Measurements from ENCODE around the gene REEP1. TPM values are rescaled to one million over a fixed set of nuclear protein-coding genes. Genes with fewer than 3 reads are reported as not detected.

The REEP1 gene
- total RNA-seq, 1 experiment from 2014 or later = 0.31 TPM

DNA sequence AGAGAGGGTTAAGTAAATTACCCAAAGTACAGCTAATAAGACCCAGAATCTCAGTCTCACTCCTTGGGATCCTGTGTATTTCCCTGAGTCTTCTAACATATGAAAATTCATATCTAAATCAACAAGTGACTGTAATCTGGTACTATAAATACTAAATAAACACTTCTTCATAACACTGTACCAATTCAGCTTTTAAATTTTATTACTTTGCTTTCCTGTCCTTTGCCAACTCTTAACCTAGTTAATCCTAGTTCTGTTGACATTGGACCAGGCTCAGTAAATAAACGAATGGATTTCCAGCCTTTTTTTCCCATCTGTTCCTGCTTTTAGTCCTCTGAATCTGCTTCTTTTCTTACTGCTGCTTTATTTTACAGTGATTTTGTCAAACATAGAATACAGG lies 124.4 kb downstream of the REEP1 start:
- no peaks in the 10 kb centered on the region for H3F3A ChIP-seq (ENCODE audit: insufficient read depth, low read depth)
- no peak overlapping the region for H2AFZ ChIP-seq
- H3K4me1 ChIP-seq (replicated peaks; ENCODE audit: insufficient read depth) = no peaks in the 10 kb centered on the region
- no peak for DNase-seq
- H3K9me2 ChIP-seq (ENCODE audit: insufficient read depth) = no peaks in the 10 kb centered on the region
- H3K36me3 ChIP-seq (ENCODE audit: low read depth) = peaks cover 26% of the 10 kb centered on the region
- H3K27ac ChIP-seq = no peak overlapping the region
- no peaks in the 10 kb centered on the region for H4K20me1 ChIP-seq (ENCODE audit: insufficient read depth)
- H3K79me2 ChIP-seq (ENCODE audit: low read depth) = no peaks in the 10 kb centered on the region
- no peak overlapping the region for H3K4me3 ChIP-seq
- CTCF ChIA-PET = no interaction called here
- H3K27me3 ChIP-seq (ENCODE audit: insufficient read depth, low read depth) = no peaks in the 10 kb centered on the region
- TF ChIP-seq, protein P1, sequence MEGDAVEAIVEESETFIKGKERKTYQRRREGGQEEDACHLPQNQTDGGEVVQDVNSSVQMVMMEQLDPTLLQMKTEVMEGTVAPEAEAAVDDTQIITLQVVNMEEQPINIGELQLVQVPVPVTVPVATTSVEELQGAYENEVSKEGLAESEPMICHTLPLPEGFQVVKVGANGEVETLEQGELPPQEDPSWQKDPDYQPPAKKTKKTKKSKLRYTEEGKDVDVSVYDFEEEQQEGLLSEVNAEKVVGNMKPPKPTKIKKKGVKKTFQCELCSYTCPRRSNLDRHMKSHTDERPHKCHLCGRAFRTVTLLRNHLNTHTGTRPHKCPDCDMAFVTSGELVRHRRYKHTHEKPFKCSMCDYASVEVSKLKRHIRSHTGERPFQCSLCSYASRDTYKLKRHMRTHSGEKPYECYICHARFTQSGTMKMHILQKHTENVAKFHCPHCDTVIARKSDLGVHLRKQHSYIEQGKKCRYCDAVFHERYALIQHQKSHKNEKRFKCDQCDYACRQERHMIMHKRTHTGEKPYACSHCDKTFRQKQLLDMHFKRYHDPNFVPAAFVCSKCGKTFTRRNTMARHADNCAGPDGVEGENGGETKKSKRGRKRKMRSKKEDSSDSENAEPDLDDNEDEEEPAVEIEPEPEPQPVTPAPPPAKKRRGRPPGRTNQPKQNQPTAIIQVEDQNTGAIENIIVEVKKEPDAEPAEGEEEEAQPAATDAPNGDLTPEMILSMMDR (conservative IDR thresholded peaks at IDR 0.05) = no peak
- no peak for TF ChIP-seq EZH2 (IDR thresholded peaks at IDR 0.05; ENCODE audit: low read depth)
- no peak overlapping the region for H3K4me2 ChIP-seq
- intact Hi-C loops (cut with micrococcal nuclease; ENCODE audit: unreplicated experiment) = no loop called here
- BruUV-seq (replicated peaks) = no TSS peak
- POLR2A ChIA-PET (ENCODE audit: unreplicated experiment) = no interaction called here
- no peaks in the 10 kb centered on the region for H3K9me3 ChIP-seq (ENCODE audit: insufficient read depth, low read depth)

DNA sequence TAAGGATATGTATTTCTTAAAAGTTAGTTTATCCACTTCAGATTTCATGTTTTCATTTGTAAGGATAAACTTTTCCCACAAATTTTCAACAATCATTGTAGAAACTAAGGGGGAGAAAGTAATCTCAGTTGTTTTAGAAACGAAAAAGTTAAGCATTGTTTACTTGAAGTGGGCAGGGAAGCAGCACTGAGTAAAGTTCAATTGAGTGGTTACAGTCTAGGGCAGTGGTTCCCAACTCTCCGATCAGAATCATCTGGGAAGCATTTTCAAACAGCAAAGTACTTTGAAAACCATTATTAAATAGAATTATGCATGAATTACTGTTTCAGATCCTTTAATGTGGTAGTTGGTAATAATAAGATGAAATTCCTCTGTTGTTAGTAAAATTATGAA lies 125.6 kb downstream of the REEP1 start:
- no peaks in the 10 kb centered on the region for H3K27me3 ChIP-seq (ENCODE audit: insufficient read depth, low read depth)
- no peaks in the 10 kb centered on the region for H3K9me3 ChIP-seq (ENCODE audit: insufficient read depth, low read depth)
- no peak overlapping the region for H3K4me2 ChIP-seq
- no peaks in the 10 kb centered on the region for H3K9me2 ChIP-seq (ENCODE audit: insufficient read depth)
- peaks cover 32% of the 10 kb centered on the region for H3K36me3 ChIP-seq (ENCODE audit: low read depth)
- BruUV-seq (replicated peaks) = no TSS peak
- TF ChIP-seq EZH2 (IDR thresholded peaks at IDR 0.05; ENCODE audit: low read depth) = no peak
- TF ChIP-seq, protein P1 (conservative IDR thresholded peaks at IDR 0.05) = no peak
- H4K20me1 ChIP-seq (ENCODE audit: insufficient read depth) = no peaks in the 10 kb centered on the region
- intact Hi-C loops (cut with micrococcal nuclease; ENCODE audit: unreplicated experiment) = no loop called here
- no peaks in the 10 kb centered on the region for H3K79me2 ChIP-seq (ENCODE audit: low read depth)
- no peak overlapping the region for H2AFZ ChIP-seq
- H3K4me1 ChIP-seq (replicated peaks; ENCODE audit: insufficient read depth) = no peaks in the 10 kb centered on the region
- H3K27ac ChIP-seq = no peak overlapping the region
- ChIA-PET POLR2A (ENCODE audit: unreplicated experiment) (no interaction called here), CTCF (no interaction called here)
- no peak for DNase-seq
- H3K4me3 ChIP-seq = no peak overlapping the region
- no peaks in the 10 kb centered on the region for H3F3A ChIP-seq (ENCODE audit: insufficient read depth, low read depth)

DNA sequence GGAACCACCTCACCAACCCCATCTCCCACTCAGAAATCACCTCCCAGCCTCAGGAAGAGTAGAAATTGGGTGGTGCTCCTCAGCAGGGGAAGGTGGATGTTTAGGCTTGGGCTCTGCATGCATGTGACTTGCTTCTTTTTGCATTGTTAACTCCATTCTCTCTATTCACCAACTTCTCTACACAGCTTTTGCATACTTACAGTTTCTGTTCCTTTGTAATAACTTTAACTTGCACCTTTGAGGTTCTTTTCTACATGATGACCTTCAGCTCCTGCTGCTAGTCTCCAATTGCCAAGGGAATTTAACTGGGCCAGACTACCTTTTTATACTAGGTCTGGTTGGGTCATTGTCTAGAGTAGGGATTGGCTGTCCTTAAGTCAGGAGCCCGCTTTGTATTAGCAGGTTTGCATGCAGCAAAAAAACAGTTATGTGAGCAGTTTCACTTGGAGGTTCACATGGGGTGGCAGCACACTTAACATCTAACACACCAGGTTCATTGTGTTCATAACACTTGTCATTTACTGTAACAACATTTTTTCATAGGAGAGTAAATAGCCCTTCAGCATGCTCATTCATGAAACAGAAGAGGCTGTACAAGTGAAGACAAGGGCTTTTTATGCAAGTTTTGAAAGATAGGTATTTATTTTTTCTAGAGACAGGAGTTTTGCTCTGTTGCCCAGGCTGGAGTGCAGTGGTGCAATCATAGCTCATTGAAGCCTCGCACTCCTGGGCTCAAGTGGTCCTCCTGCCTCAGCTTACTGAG lies 126.2 kb downstream of the REEP1 start:
- no TSS peak for BruUV-seq (replicated peaks)
- no peaks in the 10 kb centered on the region for H3K4me1 ChIP-seq (replicated peaks; ENCODE audit: insufficient read depth)
- intact Hi-C loops (cut with micrococcal nuclease; ENCODE audit: unreplicated experiment) = no loop called here
- no peak overlapping the region for H3K4me3 ChIP-seq
- H3K79me2 ChIP-seq (ENCODE audit: low read depth) = no peaks in the 10 kb centered on the region
- ChIA-PET CTCF (no interaction called here), POLR2A (ENCODE audit: unreplicated experiment) (no interaction called here)
- TF ChIP-seq, protein P1 (conservative IDR thresholded peaks at IDR 0.05) = no peak
- TF ChIP-seq EZH2 (IDR thresholded peaks at IDR 0.05; ENCODE audit: low read depth) = no peak
- H3K36me3 ChIP-seq (ENCODE audit: low read depth) = peaks cover 36% of the 10 kb centered on the region
- H2AFZ ChIP-seq = no peak overlapping the region
- no peak overlapping the region for H3K4me2 ChIP-seq
- no peaks in the 10 kb centered on the region for H3K9me3 ChIP-seq (ENCODE audit: insufficient read depth, low read depth)
- no peaks in the 10 kb centered on the region for H3F3A ChIP-seq (ENCODE audit: insufficient read depth, low read depth)
- DNase-seq = no peak
- H3K27ac ChIP-seq = no peak overlapping the region
- no peaks in the 10 kb centered on the region for H3K9me2 ChIP-seq (ENCODE audit: insufficient read depth)
- no peaks in the 10 kb centered on the region for H3K27me3 ChIP-seq (ENCODE audit: insufficient read depth, low read depth)
- H4K20me1 ChIP-seq (ENCODE audit: insufficient read depth) = no peaks in the 10 kb centered on the region

Data from PC-9 (cell line).